ENCODE measurements around the gene TAS2R38.
A peak's percentile ranks its signal among the peaks of the same experiment; 100 is the strongest.

DNA sequence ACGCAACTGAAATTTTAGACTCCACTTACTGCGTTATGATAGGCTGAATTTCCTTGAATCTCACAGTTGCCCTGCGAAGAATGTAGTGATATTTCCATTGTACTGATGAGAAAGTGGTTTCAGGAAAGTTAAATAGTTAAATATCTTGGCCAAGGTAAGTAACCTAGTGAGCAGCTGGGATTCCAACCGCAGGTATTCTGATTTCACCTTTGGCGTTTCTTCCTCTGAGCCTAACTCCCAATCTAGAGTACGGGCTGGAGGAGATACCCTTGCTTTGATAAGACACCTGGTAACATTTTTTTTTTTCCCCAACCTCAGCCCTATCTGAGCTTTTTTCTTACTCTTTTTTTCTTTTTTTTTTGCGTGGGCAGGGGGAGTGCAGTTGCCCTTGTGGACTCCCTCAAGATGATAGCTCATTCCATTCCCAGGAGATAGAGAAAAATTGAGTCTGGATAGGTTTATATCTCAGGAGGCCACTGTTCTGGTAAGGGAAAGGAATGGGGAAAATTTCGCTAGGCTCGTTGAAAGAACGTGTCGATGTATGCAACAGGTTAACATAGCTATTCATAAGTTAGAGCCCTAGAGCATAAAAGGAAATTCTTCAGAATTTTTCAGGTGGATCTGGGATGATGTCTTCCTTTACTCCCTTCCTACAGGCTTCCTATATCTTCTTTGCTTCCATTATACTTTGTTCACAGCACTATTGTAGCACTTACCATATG is 3.1 kb upstream of the TAS2R38 start:
- TF ChIP-seq, protein P1, sequence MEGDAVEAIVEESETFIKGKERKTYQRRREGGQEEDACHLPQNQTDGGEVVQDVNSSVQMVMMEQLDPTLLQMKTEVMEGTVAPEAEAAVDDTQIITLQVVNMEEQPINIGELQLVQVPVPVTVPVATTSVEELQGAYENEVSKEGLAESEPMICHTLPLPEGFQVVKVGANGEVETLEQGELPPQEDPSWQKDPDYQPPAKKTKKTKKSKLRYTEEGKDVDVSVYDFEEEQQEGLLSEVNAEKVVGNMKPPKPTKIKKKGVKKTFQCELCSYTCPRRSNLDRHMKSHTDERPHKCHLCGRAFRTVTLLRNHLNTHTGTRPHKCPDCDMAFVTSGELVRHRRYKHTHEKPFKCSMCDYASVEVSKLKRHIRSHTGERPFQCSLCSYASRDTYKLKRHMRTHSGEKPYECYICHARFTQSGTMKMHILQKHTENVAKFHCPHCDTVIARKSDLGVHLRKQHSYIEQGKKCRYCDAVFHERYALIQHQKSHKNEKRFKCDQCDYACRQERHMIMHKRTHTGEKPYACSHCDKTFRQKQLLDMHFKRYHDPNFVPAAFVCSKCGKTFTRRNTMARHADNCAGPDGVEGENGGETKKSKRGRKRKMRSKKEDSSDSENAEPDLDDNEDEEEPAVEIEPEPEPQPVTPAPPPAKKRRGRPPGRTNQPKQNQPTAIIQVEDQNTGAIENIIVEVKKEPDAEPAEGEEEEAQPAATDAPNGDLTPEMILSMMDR (conservative IDR thresholded peaks at IDR 0.05), result peak; percentile 78
- TF ChIP-seq ZFX (IDR thresholded peaks at IDR 0.05), result no peak
